ENCODE data around the gene PCIF1. TPM values are rescaled to one million over a fixed set of nuclear protein-coding genes. Genes with fewer than 3 reads are reported as not detected.

The PCIF1 gene
- total RNA-seq, 6 experiments from 2014 or later = 14.8 to 23.1 (median 19.5) TPM

- peaks cover 31% of the 10 kb centered on the region for H3K36me3 Mint-ChIP-seq (ENCODE audit: low read depth)
- H3K4me3 Mint-ChIP-seq = no peak overlapping the region
- no peak overlapping the region for H3K27ac Mint-ChIP-seq
- peaks cover 3% of the 10 kb centered on the region for H3K27me3 Mint-ChIP-seq (ENCODE audit: insufficient read depth)
- H3K9me3 Mint-ChIP-seq = no peaks in the 10 kb centered on the region
- no peak for DNase-seq
- peaks cover 25% of the 10 kb centered on the region for H3K4me1 Mint-ChIP-seq (ENCODE audit: low read depth)
- no peak for TF ChIP-seq CTCF (IDR thresholded peaks at IDR 0.05)
These were observed 5.6 kb downstream of the PCIF1 start for GRCh38 chr20:45940053-45940452.

- peaks cover 3% of the 10 kb centered on the region for H3K27me3 Mint-ChIP-seq (ENCODE audit: insufficient read depth)
- peaks cover 26% of the 10 kb centered on the region for H3K4me1 Mint-ChIP-seq (ENCODE audit: low read depth)
- no peaks in the 10 kb centered on the region for H3K9me3 Mint-ChIP-seq
- DNase-seq = no peak
- peaks cover 35% of the 10 kb centered on the region for H3K36me3 Mint-ChIP-seq (ENCODE audit: low read depth)
- TF ChIP-seq CTCF (IDR thresholded peaks at IDR 0.05) = no peak
- H3K4me3 Mint-ChIP-seq = no peak overlapping the region
- no peak overlapping the region for H3K27ac Mint-ChIP-seq
These were observed 6.0 kb downstream of the PCIF1 start for GRCh38 chr20:45940469-45940868.

DNA sequence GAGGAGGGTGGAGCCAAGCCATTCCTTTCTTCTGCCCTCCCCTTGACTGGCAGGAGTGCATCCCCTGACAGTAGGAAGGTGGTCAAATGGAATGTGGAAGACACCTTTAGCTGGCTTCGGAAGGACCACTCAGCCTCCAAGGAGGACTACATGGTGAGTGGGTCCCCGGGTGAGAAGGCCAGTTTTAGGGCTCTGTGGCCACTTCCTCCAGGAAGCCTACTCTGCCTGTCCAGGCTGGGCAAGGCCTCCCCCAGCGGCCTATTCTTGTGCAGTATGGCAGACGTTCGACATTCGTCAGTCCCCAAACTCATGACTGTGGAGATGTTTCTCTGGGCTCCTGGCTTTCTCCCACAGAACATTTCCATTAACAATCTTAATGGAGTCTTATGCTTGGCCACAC lies 9.1 kb downstream of the PCIF1 start:
- TF ChIP-seq CTCF (IDR thresholded peaks at IDR 0.05) = no peak
- H3K4me3 Mint-ChIP-seq = no peak overlapping the region
- DNase-seq = no peak
- peaks cover 6% of the 10 kb centered on the region for H3K27me3 Mint-ChIP-seq (ENCODE audit: insufficient read depth)
- H3K27ac Mint-ChIP-seq = peak overlapping the region; percentile 9; the same call in 1 of the 2 replicates
- H3K4me1 Mint-ChIP-seq (ENCODE audit: low read depth) = peaks cover 14% of the 10 kb centered on the region
- no peaks in the 10 kb centered on the region for H3K9me3 Mint-ChIP-seq
- H3K36me3 Mint-ChIP-seq (ENCODE audit: low read depth) = peaks cover 33% of the 10 kb centered on the region

DNA sequence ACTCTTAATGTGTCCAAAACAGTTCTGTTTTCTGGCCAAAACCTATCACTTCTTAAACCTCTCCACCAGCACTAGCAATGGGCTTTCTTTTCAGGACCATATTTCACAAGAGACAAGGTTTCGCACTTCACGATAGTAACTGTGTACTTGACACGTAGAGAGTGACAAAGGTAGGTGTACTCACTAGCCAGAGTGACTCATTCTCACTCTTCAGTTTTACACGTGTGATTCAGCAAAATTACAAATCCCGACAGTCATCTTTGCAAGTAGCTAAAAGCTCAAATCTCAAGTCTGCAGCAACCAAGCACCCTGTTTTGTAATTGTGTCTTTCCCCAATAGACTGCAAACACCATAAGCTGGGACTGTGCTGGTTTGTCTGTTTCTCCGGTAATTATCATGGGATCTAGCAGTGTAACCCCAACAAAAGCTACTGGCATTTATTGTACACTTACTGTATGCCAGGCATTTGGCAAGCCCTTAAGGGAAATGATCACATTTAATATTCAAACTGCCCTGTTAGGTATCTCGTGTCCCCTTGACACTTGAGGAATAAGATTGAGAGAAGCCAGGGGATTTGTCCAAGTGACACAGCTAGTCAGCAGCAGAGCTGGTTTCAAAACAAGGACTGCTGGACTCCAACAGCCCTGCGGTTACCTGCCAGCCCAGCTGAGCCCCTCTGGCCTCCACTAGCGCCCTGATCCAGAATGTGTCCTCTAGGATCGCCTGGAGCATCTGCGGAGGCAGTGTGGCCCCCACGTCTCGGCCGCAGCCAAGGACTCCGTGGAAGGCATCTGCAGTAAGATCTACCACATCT lies 9.9 kb downstream of the PCIF1 start:
- no peak for TF ChIP-seq CTCF (IDR thresholded peaks at IDR 0.05)
- DNase-seq = no peak

GRCh38 chr20:45944965-45945677 lies 10.6 kb downstream of the PCIF1 start:
- H3K27me3 Mint-ChIP-seq (ENCODE audit: insufficient read depth) = peaks cover 9% of the 10 kb centered on the region
- peaks cover 14% of the 10 kb centered on the region for H3K4me1 Mint-ChIP-seq (ENCODE audit: low read depth)
- no peak overlapping the region for H3K4me3 Mint-ChIP-seq
- peaks cover 32% of the 10 kb centered on the region for H3K36me3 Mint-ChIP-seq (ENCODE audit: low read depth)
- peak; percentile 66 for TF ChIP-seq CTCF (IDR thresholded peaks at IDR 0.05)
- DNase-seq = no peak
- H3K27ac Mint-ChIP-seq = no peak overlapping the region; the same call in 1 of the 2 replicates
- H3K9me3 Mint-ChIP-seq = no peaks in the 10 kb centered on the region

More for the DNA sequence above, 9.9 kb downstream of the PCIF1 start:
- peaks cover 14% of the 10 kb centered on the region for H3K4me1 Mint-ChIP-seq (ENCODE audit: low read depth)
- H3K36me3 Mint-ChIP-seq (ENCODE audit: low read depth) = peaks cover 38% of the 10 kb centered on the region
- H3K4me3 Mint-ChIP-seq = no peak overlapping the region
- peak overlapping the region; percentile 9; the same call in 1 of the 2 replicates for H3K27ac Mint-ChIP-seq
- no peaks in the 10 kb centered on the region for H3K9me3 Mint-ChIP-seq
- H3K27me3 Mint-ChIP-seq (ENCODE audit: insufficient read depth) = peaks cover 9% of the 10 kb centered on the region

All from HFFc6 (cell line).